ENCODE measurements around the gene CDK10. TPM values are rescaled to one million over a fixed set of nuclear protein-coding genes. Genes with fewer than 3 reads are reported as not detected.

CDK10 gene
- total and polyA plus RNA-seq, 2 donors, result 38.3 to 124 TPM

- DNase-seq (ENCODE audit: low read depth in 6 of 9, low spot score in 9 of 9), result no peak
- WGBS, result 20% methylated on average over 22 of the region's 22 CpGs
- Histone ChIP-seq H3K4me3 (ENCODE audit: low read length in 2 of 2) (peak overlapping the region; percentile 43 to 52), H3K4me1 (ENCODE audit: control insufficient read depth in 2 of 2, insufficient read depth in 2 of 2, low read length in 2 of 2) (peaks cover 9 to 11% of the 10 kb centered on the region in 2 donors), H3K27me3 (ENCODE audit: control insufficient read depth in 2 of 2, insufficient read depth in 1 of 2, low read length in 1 of 2) (peaks cover 0 to 14% of the 10 kb centered on the region in 2 donors), H3K36me3 (ENCODE audit: control insufficient read depth in 2 of 2, insufficient read depth in 2 of 2, low read length in 1 of 2) (no peaks in the 10 kb centered on the region), H3K9me3 (ENCODE audit: control insufficient read depth in 2 of 2, insufficient read depth in 1 of 2, low read length in 1 of 2) (no peaks in the 10 kb centered on the region), H3K27ac (ENCODE audit: low read depth in 1 of 2, low read length in 1 of 2) (no peak overlapping the region)
Observed at GRCh38 chr16:89712274-89712781, 25.8 kb downstream of the CDK10 start.

- Histone ChIP-seq H3K4me1 (ENCODE audit: control insufficient read depth in 2 of 2, insufficient read depth in 2 of 2, low read length in 2 of 2) (peaks cover 14 to 19% of the 10 kb centered on the region in 2 donors), H3K27me3 (ENCODE audit: control insufficient read depth in 2 of 2, insufficient read depth in 1 of 2, low read length in 1 of 2) (peaks cover 10 to 27% of the 10 kb centered on the region in 2 donors), H3K27ac (ENCODE audit: low read depth in 1 of 2, low read length in 1 of 2) (no peak overlapping the region), H3K4me3 (ENCODE audit: low read length in 2 of 2) (no peak overlapping the region), H3K9me3 (ENCODE audit: control insufficient read depth in 2 of 2, insufficient read depth in 1 of 2, low read length in 1 of 2) (no peaks in the 10 kb centered on the region), H3K36me3 (ENCODE audit: control insufficient read depth in 2 of 2, insufficient read depth in 2 of 2, low read length in 1 of 2) (no peaks in the 10 kb centered on the region)
- no peak for DNase-seq (ENCODE audit: low read depth in 6 of 9, low spot score in 9 of 9)
- 97% methylated on average over 15 of the region's 15 CpGs for WGBS
Observed at GRCh38 chr16:89716493-89716892, 30.0 kb downstream of the CDK10 start.

GRCh38 chr16:89716916-89717687 is 30.6 kb downstream of the CDK10 start:
- no peaks in the 10 kb centered on the region for H3K9me3 ChIP-seq (ENCODE audit: control insufficient read depth in 2 of 2, insufficient read depth in 1 of 2, low read length in 1 of 2)
- no peaks in the 10 kb centered on the region for H3K36me3 ChIP-seq (ENCODE audit: control insufficient read depth in 2 of 2, insufficient read depth in 2 of 2, low read length in 1 of 2)
- peaks cover 10 to 23% of the 10 kb centered on the region in 2 donors for H3K27me3 ChIP-seq (ENCODE audit: control insufficient read depth in 2 of 2, insufficient read depth in 1 of 2, low read length in 1 of 2)
- DNase-seq (ENCODE audit: low read depth in 6 of 9, low spot score in 9 of 9), result no peak
- H3K4me1 ChIP-seq (ENCODE audit: control insufficient read depth in 2 of 2, insufficient read depth in 2 of 2, low read length in 2 of 2), result peaks cover 10 to 15% of the 10 kb centered on the region in 2 donors
- no peak overlapping the region for H3K4me3 ChIP-seq (ENCODE audit: low read length in 2 of 2)
- 97% methylated on average over 29 of the region's 29 CpGs for WGBS
- H3K27ac ChIP-seq (ENCODE audit: low read depth in 1 of 2, low read length in 1 of 2), result no peak overlapping the region

GRCh38 chr16:89717688-89718505 is 31.4 kb downstream of the CDK10 start:
- H3K4me3 ChIP-seq (ENCODE audit: low read length in 2 of 2), result no peak overlapping the region
- no peak for DNase-seq (ENCODE audit: low read depth in 6 of 9, low spot score in 9 of 9)
- no peak overlapping the region for H3K27ac ChIP-seq (ENCODE audit: low read depth in 1 of 2, low read length in 1 of 2)
- peaks cover 10 to 17% of the 10 kb centered on the region in 2 donors for H3K27me3 ChIP-seq (ENCODE audit: control insufficient read depth in 2 of 2, insufficient read depth in 1 of 2, low read length in 1 of 2)
- H3K4me1 ChIP-seq (ENCODE audit: control insufficient read depth in 2 of 2, insufficient read depth in 2 of 2, low read length in 2 of 2), result peaks cover 8 to 14% of the 10 kb centered on the region in 2 donors
- H3K9me3 ChIP-seq (ENCODE audit: control insufficient read depth in 2 of 2, insufficient read depth in 1 of 2, low read length in 1 of 2), result no peaks in the 10 kb centered on the region
- H3K36me3 ChIP-seq (ENCODE audit: control insufficient read depth in 2 of 2, insufficient read depth in 2 of 2, low read length in 1 of 2), result peaks cover 0 to 5% of the 10 kb centered on the region in 2 donors
- 96% methylated on average over 24 of the region's 24 CpGs for WGBS

- Histone ChIP-seq H3K36me3 (ENCODE audit: control insufficient read depth in 2 of 2, insufficient read depth in 2 of 2, low read length in 1 of 2) (peaks cover 18 to 29% of the 10 kb centered on the region in 2 donors), H3K4me1 (ENCODE audit: control insufficient read depth in 2 of 2, insufficient read depth in 2 of 2, low read length in 2 of 2) (peaks cover 20 to 31% of the 10 kb centered on the region in 2 donors), H3K27me3 (ENCODE audit: control insufficient read depth in 2 of 2, insufficient read depth in 1 of 2, low read length in 1 of 2) (peaks cover 10 to 17% of the 10 kb centered on the region in 2 donors), H3K27ac (ENCODE audit: low read depth in 1 of 2, low read length in 1 of 2) (peak overlapping the region in 1 of 2 donors; percentile 96), H3K4me3 (ENCODE audit: low read length in 2 of 2) (peak overlapping the region; percentile 71 to 95), H3K9me3 (ENCODE audit: control insufficient read depth in 2 of 2, insufficient read depth in 1 of 2, low read length in 1 of 2) (no peaks in the 10 kb centered on the region)
- 1% methylated on average over 29 of the region's 29 CpGs for WGBS
- peak in 1 of 9 donors; percentile 37 for DNase-seq (ENCODE audit: low read depth in 6 of 9, low spot score in 9 of 9)
Observed at GRCh38 chr16:89720551-89720812, 34.0 kb downstream of the CDK10 start.

GRCh38 chr16:89720813-89721545 is 34.5 kb downstream of the CDK10 start, which contains the start of the genes VPS9D1 and ZNF276:
Gene VPS9D1 (minus strand): TSS chr16:89720898. CDS start chr16:89720861, 37 bp downstream.
Gene ZNF276 (plus strand): TSS chr16:89721537. CDS start chr16:89721641, 104 bp downstream.
- H3K27ac ChIP-seq (ENCODE audit: low read depth in 1 of 2, low read length in 1 of 2), result peak within 1 kb of the TSS; percentile 69 to 96
- H3K36me3 ChIP-seq (ENCODE audit: control insufficient read depth in 2 of 2, insufficient read depth in 2 of 2, low read length in 1 of 2), result peaks cover 18 to 34% of the 10 kb centered on the region in 2 donors
- no peaks in the 10 kb centered on the region for H3K9me3 ChIP-seq (ENCODE audit: control insufficient read depth in 2 of 2, insufficient read depth in 1 of 2, low read length in 1 of 2)
- peaks cover 20 to 31% of the 10 kb centered on the region in 2 donors for H3K4me1 ChIP-seq (ENCODE audit: control insufficient read depth in 2 of 2, insufficient read depth in 2 of 2, low read length in 2 of 2)
- peak in 7 of 9 donors; percentile 65 to 91 (median 79) for DNase-seq (ENCODE audit: low read depth in 6 of 9, low spot score in 9 of 9)
- H3K27me3 ChIP-seq (ENCODE audit: control insufficient read depth in 2 of 2, insufficient read depth in 1 of 2, low read length in 1 of 2), result peaks cover 10 to 17% of the 10 kb centered on the region in 2 donors
- under 1% methylated on average over 103 of the region's 103 CpGs for WGBS
- peak within 1 kb of the TSS; percentile 71 to 95 for H3K4me3 ChIP-seq (ENCODE audit: low read length in 2 of 2)

- peak in 7 of 9 donors; percentile 67 to 91 (median 80) for DNase-seq (ENCODE audit: low read depth in 6 of 9, low spot score in 9 of 9)
- H3K4me1 ChIP-seq (ENCODE audit: control insufficient read depth in 2 of 2, insufficient read depth in 2 of 2, low read length in 2 of 2), result peaks cover 20 to 31% of the 10 kb centered on the region in 2 donors
Observed at GRCh38 chr16:89721546-89722391, 35.3 kb downstream of the CDK10 start.

More at GRCh38 chr16:89721546-89722391, 35.3 kb downstream of the CDK10 start:
- H3K36me3 ChIP-seq (ENCODE audit: control insufficient read depth in 2 of 2, insufficient read depth in 2 of 2, low read length in 1 of 2), result peaks cover 20 to 36% of the 10 kb centered on the region in 2 donors
- peak overlapping the region; percentile 71 to 95 for H3K4me3 ChIP-seq (ENCODE audit: low read length in 2 of 2)
- under 1% methylated on average over 112 of the region's 112 CpGs for WGBS
- no peaks in the 10 kb centered on the region for H3K9me3 ChIP-seq (ENCODE audit: control insufficient read depth in 2 of 2, insufficient read depth in 1 of 2, low read length in 1 of 2)
- H3K27me3 ChIP-seq (ENCODE audit: control insufficient read depth in 2 of 2, insufficient read depth in 1 of 2, low read length in 1 of 2), result peaks cover 10 to 17% of the 10 kb centered on the region in 2 donors
- H3K27ac ChIP-seq (ENCODE audit: low read depth in 1 of 2, low read length in 1 of 2), result peak overlapping the region; percentile 66 to 96
